ENCODE measurements around the gene METRN.
A peak's percentile ranks its signal among the peaks of the same experiment; 100 is the strongest.

The METRN gene

DNA sequence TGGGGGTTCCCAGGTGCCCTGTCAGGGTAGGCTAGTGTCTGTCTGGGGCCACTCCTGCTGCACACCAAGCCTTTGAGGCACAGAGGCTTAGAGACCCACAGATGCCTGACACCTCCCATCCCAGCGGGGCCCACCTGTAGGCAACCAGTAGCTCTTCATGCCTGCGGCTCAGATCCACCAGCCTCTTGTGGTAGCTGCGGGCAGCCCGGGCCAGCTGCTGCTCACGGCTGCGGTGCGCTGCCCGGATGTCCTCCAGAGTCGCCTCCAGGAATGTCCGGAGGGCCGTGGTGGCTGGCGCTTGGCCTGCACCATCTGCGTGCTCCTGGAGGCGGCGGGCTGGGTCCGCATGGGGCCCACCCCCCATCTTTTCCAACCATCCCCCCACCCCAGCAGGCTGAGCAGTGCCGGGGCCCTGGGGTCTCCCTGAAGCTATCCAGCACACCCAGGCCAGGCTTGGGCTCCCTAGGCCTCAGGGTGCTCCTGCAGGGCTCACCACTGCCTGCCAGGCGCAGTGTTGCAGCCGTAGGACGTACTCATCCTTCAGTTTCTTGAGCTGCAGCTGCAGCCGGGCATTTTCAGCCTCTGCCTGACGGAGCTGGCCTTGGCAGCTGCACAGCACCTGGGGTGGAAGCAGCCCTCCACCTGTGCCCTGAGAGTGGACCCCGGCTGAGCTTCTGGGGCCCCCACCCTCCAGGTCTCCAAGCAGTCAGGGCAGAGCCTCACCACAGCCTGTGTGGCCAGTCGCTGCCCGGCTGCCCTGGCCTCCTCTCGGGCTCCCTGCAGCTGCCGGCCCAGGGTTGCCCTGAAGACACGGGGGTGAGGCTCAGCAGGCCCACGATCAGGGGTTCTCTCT lies 9.5 kb downstream of the METRN start:
- Histone ChIP-seq H3K79me1 (replicated peaks; ENCODE audit: low read length, poor library complexity, severe bottlenecking) (peaks cover 12% of the 10 kb centered on the region), H3K14ac (ENCODE audit: low read length in 2 of 2) (no peak overlapping the region), H3K18ac (ENCODE audit: low read depth in 1 of 2, low read length in 2 of 2) (no peak overlapping the region), H3K9ac (ENCODE audit: low read length) (no peak overlapping the region), H3K4ac (ENCODE audit: low read depth in 1 of 2, low read length in 2 of 2) (no peak overlapping the region), H3K4me3 (ENCODE audit: insufficient read depth in 1 of 2, low read depth in 1 of 2, low read length in 2 of 2) (no peak overlapping the region), H3K9me3 (ENCODE audit: control insufficient read depth, low read length) (no peaks in the 10 kb centered on the region), H3K27ac (ENCODE audit: low read length, poor library complexity, severe bottlenecking) (no peak overlapping the region), H4K91ac (ENCODE audit: low read length) (no peak overlapping the region), H2BK15ac (ENCODE audit: low read depth, poor library complexity, severe bottlenecking) (no peak overlapping the region), H2AK5ac (ENCODE audit: low read length, severe bottlenecking) (no peak overlapping the region), H3K23ac (ENCODE audit: low read length in 2 of 2) (no peak overlapping the region), H4K8ac (ENCODE audit: low read length) (no peak overlapping the region), H2BK120ac (ENCODE audit: low read depth, low read length) (no peak overlapping the region), H3K4me2 (ENCODE audit: low read length, poor library complexity, severe bottlenecking) (no peak overlapping the region), H3K36me3 (ENCODE audit: control insufficient read depth in 1 of 2, insufficient read depth in 2 of 2, low read depth in 1 of 2, low read length in 2 of 2) (peaks cover 0 to 29% of the 10 kb centered on the region in 2 experiments), H3K4me1 (ENCODE audit: control insufficient read depth, insufficient read depth, low read depth, low read length) (peaks cover 59% of the 10 kb centered on the region), H2AFZ (ENCODE audit: low read depth, low read length) (no peak overlapping the region), H2BK5ac (ENCODE audit: low read depth, low read length, poor library complexity, severe bottlenecking) (no peak overlapping the region), H3K27me3 (ENCODE audit: control insufficient read depth in 1 of 2, insufficient read depth in 1 of 2, low read length in 2 of 2) (peaks cover 0 to 19% of the 10 kb centered on the region in 2 experiments), H2BK12ac (ENCODE audit: low read length in 2 of 2) (no peak overlapping the region)
- 85% methylated on average over 29 of the region's 29 CpGs for WGBS
- no peak for DNase-seq

DNA sequence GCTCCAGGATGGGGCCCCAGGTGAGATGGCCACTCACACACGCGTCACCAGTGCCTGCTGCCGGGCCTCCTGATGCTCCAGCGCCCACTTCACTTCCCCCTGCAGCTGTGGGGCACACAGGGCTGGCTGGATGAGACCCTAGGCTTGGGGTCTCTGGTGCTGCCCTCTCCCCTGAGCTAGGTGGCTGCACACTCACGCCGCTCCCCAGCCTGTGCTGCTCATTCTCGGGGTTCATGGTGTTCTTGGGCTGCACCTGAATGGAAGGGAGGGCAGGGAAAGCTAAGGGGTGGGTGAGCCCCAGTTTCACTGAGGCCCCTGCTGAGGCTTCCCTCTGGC lies 10.1 kb downstream of the METRN start:
- WGBS = 97% methylated on average over 7 of the region's 7 CpGs
- Histone ChIP-seq H3K27me3 (ENCODE audit: control insufficient read depth in 1 of 2, insufficient read depth in 1 of 2, low read length in 2 of 2) (peaks cover 0 to 19% of the 10 kb centered on the region in 2 experiments), H4K8ac (ENCODE audit: low read length) (no peak overlapping the region), H3K9ac (ENCODE audit: low read length) (no peak overlapping the region), H4K91ac (ENCODE audit: low read length) (no peak overlapping the region), H2BK12ac (ENCODE audit: low read length in 2 of 2) (no peak overlapping the region), H2BK15ac (ENCODE audit: low read depth, poor library complexity, severe bottlenecking) (no peak overlapping the region), H3K4ac (ENCODE audit: low read depth in 1 of 2, low read length in 2 of 2) (no peak overlapping the region), H3K18ac (ENCODE audit: low read depth in 1 of 2, low read length in 2 of 2) (no peak overlapping the region), H3K27ac (ENCODE audit: low read length, poor library complexity, severe bottlenecking) (no peak overlapping the region), H3K14ac (ENCODE audit: low read length in 2 of 2) (no peak overlapping the region), H2AK5ac (ENCODE audit: low read length, severe bottlenecking) (no peak overlapping the region), H2AFZ (ENCODE audit: low read depth, low read length) (no peak overlapping the region), H2BK120ac (ENCODE audit: low read depth, low read length) (no peak overlapping the region), H3K79me1 (replicated peaks; ENCODE audit: low read length, poor library complexity, severe bottlenecking) (peaks cover 9% of the 10 kb centered on the region), H3K23ac (ENCODE audit: low read length in 2 of 2) (no peak overlapping the region), H3K4me2 (ENCODE audit: low read length, poor library complexity, severe bottlenecking) (no peak overlapping the region), H3K4me3 (ENCODE audit: insufficient read depth in 1 of 2, low read depth in 1 of 2, low read length in 2 of 2) (no peak overlapping the region), H2BK5ac (ENCODE audit: low read depth, low read length, poor library complexity, severe bottlenecking) (no peak overlapping the region), H3K9me3 (ENCODE audit: control insufficient read depth, low read length) (no peaks in the 10 kb centered on the region), H3K4me1 (ENCODE audit: control insufficient read depth, insufficient read depth, low read depth, low read length) (peaks cover 53% of the 10 kb centered on the region), H3K36me3 (ENCODE audit: control insufficient read depth in 1 of 2, insufficient read depth in 2 of 2, low read depth in 1 of 2, low read length in 2 of 2) (peaks cover 0 to 35% of the 10 kb centered on the region in 2 experiments)
- no peak for DNase-seq

DNA sequence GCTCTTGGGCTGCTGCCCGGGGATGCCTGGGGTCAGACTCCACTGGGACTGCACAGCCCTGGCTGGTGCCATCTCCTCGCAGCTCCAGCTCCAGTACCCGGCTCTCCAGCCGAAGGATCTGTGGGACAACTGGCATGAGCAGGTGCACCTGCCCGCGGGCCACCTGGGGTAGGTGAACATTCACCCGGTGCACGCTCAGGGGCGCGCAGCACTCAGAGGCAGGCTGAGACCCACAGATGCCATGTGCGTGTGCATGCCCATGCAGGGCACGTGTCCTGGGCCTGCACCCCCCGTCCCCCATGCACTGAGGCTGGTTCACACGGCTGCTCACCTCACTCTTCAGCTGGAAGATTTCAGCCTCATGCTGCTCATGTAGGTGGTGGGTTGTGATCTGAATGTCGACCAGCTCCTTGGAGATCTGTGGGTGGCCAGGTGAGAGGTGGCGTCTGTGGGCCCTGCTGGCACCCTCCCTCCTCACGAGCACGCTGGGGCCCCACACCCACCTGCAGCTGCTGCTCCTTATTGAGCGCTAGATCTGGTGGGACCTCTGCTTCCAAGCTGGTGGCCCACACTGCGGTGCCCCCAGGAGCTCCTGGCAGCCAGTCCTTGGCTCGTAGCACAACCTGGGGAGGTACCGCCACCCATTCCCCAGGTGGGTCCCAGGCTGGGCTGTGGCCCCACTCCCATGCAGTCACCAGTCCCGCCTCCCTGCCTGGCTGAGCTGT lies 10.7 kb downstream of the METRN start:
- peaks cover 0 to 41% of the 10 kb centered on the region in 2 experiments for H3K36me3 ChIP-seq (ENCODE audit: control insufficient read depth in 1 of 2, insufficient read depth in 2 of 2, low read depth in 1 of 2, low read length in 2 of 2)

DNA sequence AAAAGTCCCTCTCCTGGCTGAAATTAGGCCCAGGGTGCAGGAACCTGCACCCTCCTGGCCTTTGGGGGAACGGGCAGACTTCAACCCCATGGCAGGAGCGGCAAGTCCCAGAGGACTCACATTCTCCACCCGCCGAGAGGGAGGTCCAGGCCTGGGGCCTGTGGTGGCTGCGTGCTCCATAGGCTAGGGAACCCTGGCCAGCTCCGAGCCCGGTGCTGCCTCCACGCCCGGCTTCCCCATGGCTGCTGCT lies 11.2 kb downstream of the METRN start:
- H2BK120ac ChIP-seq (ENCODE audit: low read depth, low read length) = no peak overlapping the region
- peak; percentile 36 for DNase-seq
- peak overlapping the region; percentile 61 to 81 for H3K18ac ChIP-seq (ENCODE audit: low read depth in 1 of 2, low read length in 2 of 2)
- peak overlapping the region; percentile 45 for H4K8ac ChIP-seq (ENCODE audit: low read length)
- H2AK5ac ChIP-seq (ENCODE audit: low read length, severe bottlenecking) = no peak overlapping the region
- peak overlapping the region in 1 of 2 experiments; percentile 70 for H3K4ac ChIP-seq (ENCODE audit: low read depth in 1 of 2, low read length in 2 of 2)
- H2BK12ac ChIP-seq (ENCODE audit: low read length in 2 of 2) = peak overlapping the region in 1 of 2 experiments; percentile 90
- H3K14ac ChIP-seq (ENCODE audit: low read length in 2 of 2) = no peak overlapping the region
- peak overlapping the region; percentile 64 for H4K91ac ChIP-seq (ENCODE audit: low read length)
- no peaks in the 10 kb centered on the region for H3K9me3 ChIP-seq (ENCODE audit: control insufficient read depth, low read length)
- no peak overlapping the region for H3K9ac ChIP-seq (ENCODE audit: low read length)
- H3K4me3 ChIP-seq (ENCODE audit: insufficient read depth in 1 of 2, low read depth in 1 of 2, low read length in 2 of 2) = no peak overlapping the region
- H2BK15ac ChIP-seq (ENCODE audit: low read depth, poor library complexity, severe bottlenecking) = peak overlapping the region; percentile 57
- H3K23ac ChIP-seq (ENCODE audit: low read length in 2 of 2) = no peak overlapping the region
- H3K4me2 ChIP-seq (ENCODE audit: low read length, poor library complexity, severe bottlenecking) = no peak overlapping the region
- H3K79me1 ChIP-seq (replicated peaks; ENCODE audit: low read length, poor library complexity, severe bottlenecking) = peaks cover 5% of the 10 kb centered on the region
- H2AFZ ChIP-seq (ENCODE audit: low read depth, low read length) = no peak overlapping the region
- peaks cover 0 to 46% of the 10 kb centered on the region in 2 experiments for H3K36me3 ChIP-seq (ENCODE audit: control insufficient read depth in 1 of 2, insufficient read depth in 2 of 2, low read depth in 1 of 2, low read length in 2 of 2)
- H2BK5ac ChIP-seq (ENCODE audit: low read depth, low read length, poor library complexity, severe bottlenecking) = no peak overlapping the region
- H3K4me1 ChIP-seq (ENCODE audit: control insufficient read depth, insufficient read depth, low read depth, low read length) = peaks cover 49% of the 10 kb centered on the region
- WGBS = 38% methylated on average over 9 of the region's 9 CpGs
- H3K27me3 ChIP-seq (ENCODE audit: control insufficient read depth in 1 of 2, insufficient read depth in 1 of 2, low read length in 2 of 2) = peaks cover 0 to 19% of the 10 kb centered on the region in 2 experiments
- no peak overlapping the region for H3K27ac ChIP-seq (ENCODE audit: low read length, poor library complexity, severe bottlenecking)

More for the DNA sequence above, 10.7 kb downstream of the METRN start:
- no peak overlapping the region for H4K91ac ChIP-seq (ENCODE audit: low read length)
- no peak overlapping the region for H2BK120ac ChIP-seq (ENCODE audit: low read depth, low read length)
- H3K23ac ChIP-seq (ENCODE audit: low read length in 2 of 2) = no peak overlapping the region
- H3K4me2 ChIP-seq (ENCODE audit: low read length, poor library complexity, severe bottlenecking) = no peak overlapping the region
- no peak overlapping the region for H2BK15ac ChIP-seq (ENCODE audit: low read depth, poor library complexity, severe bottlenecking)
- no peak overlapping the region for H3K27ac ChIP-seq (ENCODE audit: low read length, poor library complexity, severe bottlenecking)
- H3K9ac ChIP-seq (ENCODE audit: low read length) = no peak overlapping the region
- no peak overlapping the region for H3K4me3 ChIP-seq (ENCODE audit: insufficient read depth in 1 of 2, low read depth in 1 of 2, low read length in 2 of 2)
- no peak overlapping the region for H3K4ac ChIP-seq (ENCODE audit: low read depth in 1 of 2, low read length in 2 of 2)
- no peak overlapping the region for H4K8ac ChIP-seq (ENCODE audit: low read length)
- peaks cover 48% of the 10 kb centered on the region for H3K4me1 ChIP-seq (ENCODE audit: control insufficient read depth, insufficient read depth, low read depth, low read length)
- H3K14ac ChIP-seq (ENCODE audit: low read length in 2 of 2) = no peak overlapping the region
- no peak overlapping the region for H2AK5ac ChIP-seq (ENCODE audit: low read length, severe bottlenecking)
- DNase-seq = no peak
- H3K27me3 ChIP-seq (ENCODE audit: control insufficient read depth in 1 of 2, insufficient read depth in 1 of 2, low read length in 2 of 2) = peaks cover 0 to 19% of the 10 kb centered on the region in 2 experiments
- no peak overlapping the region for H2BK12ac ChIP-seq (ENCODE audit: low read length in 2 of 2)
- WGBS = 88% methylated on average over 23 of the region's 23 CpGs
- no peak overlapping the region for H3K18ac ChIP-seq (ENCODE audit: low read depth in 1 of 2, low read length in 2 of 2)
- no peak overlapping the region for H2BK5ac ChIP-seq (ENCODE audit: low read depth, low read length, poor library complexity, severe bottlenecking)
- H2AFZ ChIP-seq (ENCODE audit: low read depth, low read length) = peak overlapping the region; percentile 31
- H3K9me3 ChIP-seq (ENCODE audit: control insufficient read depth, low read length) = no peaks in the 10 kb centered on the region
- peaks cover 6% of the 10 kb centered on the region for H3K79me1 ChIP-seq (replicated peaks; ENCODE audit: low read length, poor library complexity, severe bottlenecking)
